Sigmoid colon (tissue), 7 donors: ENCODE measurements around the gene SPARC. TPM values are rescaled to one million over a fixed set of nuclear protein-coding genes. Genes with fewer than 3 reads are reported as not detected.

Source experiments
- DNase-seq: peaks from one replicate; pipeline ENCODE4 v3.0.0-alpha.2; 2019
- H3K27ac ChIP-seq, 4 donors: fragments of 200-600 bp; sonication (generic); one replicate each; pipeline ENCODE4 v1.5.1; 2016 to 2019; ENCODE audit warnings: mild to moderate bottlenecking in 1 of 4
- H3K27me3 ChIP-seq, 3 donors: fragments of 200-600 bp; sonication (generic); one replicate each; pipeline ENCODE4 v1.5.1; 2019; ENCODE audit warnings: mild to moderate bottlenecking in 1 of 3
- H3K36me3 ChIP-seq, 4 donors: fragments of 200-600 bp; sonication (generic); one replicate each; pipeline ENCODE4 v1.5.1; 2016 to 2019
- H3K4me1 ChIP-seq, 4 donors: fragments of 200-600 bp; sonication (generic); one replicate each; pipeline ENCODE4 v1.5.1; 2017 to 2019
- H3K4me3 ChIP-seq, 4 donors: fragments of 200-600 bp; sonication (generic); one replicate each; pipeline ENCODE4 v1.5.1; 2017 to 2019; ENCODE audit warnings: mild to moderate bottlenecking in 2 of 4, moderate library complexity in 1 of 4
- H3K9me3 ChIP-seq, 4 donors: fragments of 200-600 bp in 3 of 4; sonication (generic) in 3 of 4; one replicate each; pipeline versions ENCODE4 v1.5.1 to v1.6.1; 2013 to 2019
- EP300 ChIP-seq, 4 donors: sonication (generic); formaldehyde crosslinking; IDR thresholded peaks; one replicate each; pipeline ENCODE4 v1.6.1; 2017; ENCODE audit warnings: antibody characterized with exemption in 4 of 4
- POLR2A ChIP-seq, 2 donors: fragments of 450-650 bp; IDR thresholded peaks; one replicate each; pipeline ENCODE4 v1.6.1; 2016; ENCODE audit warnings: antibody characterized with exemption in 2 of 2, mild to moderate bottlenecking in 2 of 2, moderate library complexity in 2 of 2
- POLR2AphosphoS5 ChIP-seq, 4 donors: sonication (generic); formaldehyde crosslinking; IDR thresholded peaks; one replicate each; pipeline ENCODE4 v1.6.1; 2017; ENCODE audit warnings: antibody characterized with exemption in 4 of 4
- WGBS, 2 donors: extraction: QIAGEN DNeasy Blood & Tissue Kit; methylation state at CpG; one replicate each; pipeline ENCODE4 v1.1.7; 2013; 5-methylcytosine and 5-hydroxymethylcytosine counted together
- intact Hi-C: fragments of 100-400 bp; cut with DNase I; formaldehyde crosslinking; loops from one replicate; pipeline ENCODE4 v1.15.1; 2023
- polyA plus RNA-seq, 3 donors: library from polyadenylated mRNA; stranded (reverse); fragments of 200-250 nt; gene quantifications; one replicate each; pipeline ENCODE4 v1.2.3, GENCODE V29; 2013
- total RNA-seq, 4 donors: library from RNA; depleted of rRNA; stranded (reverse); fragments of >200 nt; gene quantifications; one replicate each; pipeline ENCODE4 v1.1.0, GENCODE V29; 2016
- TF ChIP-seq, protein P1 (sequence below), 4 experiments: fragments of 450-650 bp in 3 of 4; fragments of 200-600 bp in 1 of 4; IDR thresholded peaks; one replicate each; pipeline ENCODE4 v1.5.1; 2016 to 2019; ENCODE audit warnings: antibody characterized with exemption in 4 of 4, mild to moderate bottlenecking in 3 of 4, moderate library complexity in 2 of 4
- donor health status: healthy with polysubstance abuse.
- donor health status: Bipolar disorder and iron deficiency.
- donor health status: healthy.

Gene SPARC
- total and polyA plus RNA-seq, 7 donors, result 47.6 to 821 (median 272) TPM

DNA sequence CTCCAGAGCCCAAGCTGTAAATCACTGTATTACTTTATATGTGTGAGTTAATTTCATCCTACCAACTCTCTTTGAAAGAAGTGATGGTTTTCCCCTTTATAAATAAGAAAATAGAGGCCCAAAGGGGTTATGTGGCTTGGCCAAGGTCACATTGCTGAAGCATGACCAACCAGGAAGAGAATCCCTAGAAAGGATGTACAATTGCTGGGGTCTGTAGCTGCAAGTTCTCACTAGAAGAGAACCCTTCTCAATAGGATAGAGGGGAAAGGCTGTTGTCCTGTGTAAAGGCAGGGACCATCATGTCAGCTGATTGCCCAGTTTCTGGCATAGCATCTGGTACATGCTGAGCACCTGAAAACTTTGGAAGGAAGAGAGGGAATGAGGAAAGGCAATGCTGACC is 56.6 kb downstream of the SPARC start:
- intact Hi-C loops, result no loop called here
- DNase-seq, result no peak
- H3K9me3 ChIP-seq, result no peaks in the 10 kb centered on the region

DNA sequence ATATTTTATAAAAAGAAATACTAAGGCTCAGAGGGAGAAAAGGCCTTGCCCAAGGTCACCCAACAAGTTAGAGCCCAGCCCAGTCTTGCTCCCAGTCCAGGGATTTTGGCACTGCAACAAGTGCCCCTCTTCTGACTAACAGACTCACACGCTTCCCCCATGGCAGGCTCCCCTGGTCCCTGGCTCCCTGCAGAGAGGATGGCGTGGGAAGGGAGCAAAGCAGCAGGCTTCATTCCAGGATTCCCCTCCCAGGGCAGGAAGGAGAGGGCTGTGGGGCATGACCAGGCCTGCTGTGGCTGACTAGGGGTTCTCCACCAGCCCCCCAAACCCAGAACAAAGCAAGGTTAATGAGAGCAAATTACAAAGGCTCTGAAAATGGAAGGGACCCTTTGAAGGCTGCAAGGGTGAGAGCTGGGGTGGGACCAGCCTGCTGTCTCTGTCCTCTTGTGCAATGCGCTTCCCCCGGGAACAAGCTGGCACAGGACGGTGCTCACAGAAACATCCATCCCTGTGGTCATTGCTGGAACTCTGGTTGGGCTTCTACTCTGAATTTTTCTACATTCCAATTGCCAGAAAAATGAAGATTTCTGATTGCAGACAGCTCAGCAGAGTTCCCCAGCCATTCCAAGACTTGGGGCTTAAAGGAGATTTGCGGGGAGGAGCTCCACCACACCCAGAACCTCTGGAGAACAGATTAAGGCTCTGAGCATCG is 58.4 kb downstream of the SPARC start:
- Histone ChIP-seq H3K9me3 (no peaks in the 10 kb centered on the region), H3K27ac (no peak overlapping the region), H3K27me3 (no peaks in the 10 kb centered on the region), H3K36me3 (no peaks in the 10 kb centered on the region), H3K4me3 (no peak overlapping the region), H3K4me1 (no peaks in the 10 kb centered on the region)
- 83 to 84% methylated on average over 7 of the region's 7 CpGs for WGBS, 2 donors
- no peak for TF ChIP-seq POLR2A (IDR thresholded peaks at IDR 0.05)
- no peak for TF ChIP-seq POLR2AphosphoS5 (IDR thresholded peaks at IDR 0.05)
- TF ChIP-seq EP300 (IDR thresholded peaks at IDR 0.05), result no peak
- TF ChIP-seq, protein P1, sequence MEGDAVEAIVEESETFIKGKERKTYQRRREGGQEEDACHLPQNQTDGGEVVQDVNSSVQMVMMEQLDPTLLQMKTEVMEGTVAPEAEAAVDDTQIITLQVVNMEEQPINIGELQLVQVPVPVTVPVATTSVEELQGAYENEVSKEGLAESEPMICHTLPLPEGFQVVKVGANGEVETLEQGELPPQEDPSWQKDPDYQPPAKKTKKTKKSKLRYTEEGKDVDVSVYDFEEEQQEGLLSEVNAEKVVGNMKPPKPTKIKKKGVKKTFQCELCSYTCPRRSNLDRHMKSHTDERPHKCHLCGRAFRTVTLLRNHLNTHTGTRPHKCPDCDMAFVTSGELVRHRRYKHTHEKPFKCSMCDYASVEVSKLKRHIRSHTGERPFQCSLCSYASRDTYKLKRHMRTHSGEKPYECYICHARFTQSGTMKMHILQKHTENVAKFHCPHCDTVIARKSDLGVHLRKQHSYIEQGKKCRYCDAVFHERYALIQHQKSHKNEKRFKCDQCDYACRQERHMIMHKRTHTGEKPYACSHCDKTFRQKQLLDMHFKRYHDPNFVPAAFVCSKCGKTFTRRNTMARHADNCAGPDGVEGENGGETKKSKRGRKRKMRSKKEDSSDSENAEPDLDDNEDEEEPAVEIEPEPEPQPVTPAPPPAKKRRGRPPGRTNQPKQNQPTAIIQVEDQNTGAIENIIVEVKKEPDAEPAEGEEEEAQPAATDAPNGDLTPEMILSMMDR (IDR thresholded peaks at IDR 0.05), result no peak
- no peak for DNase-seq
- intact Hi-C loops, result no loop called here

More for the DNA sequence above, 56.6 kb downstream of the SPARC start:
- TF ChIP-seq, protein P1 (IDR thresholded peaks at IDR 0.05), result no peak
- TF ChIP-seq POLR2AphosphoS5 (IDR thresholded peaks at IDR 0.05), result no peak
- TF ChIP-seq POLR2A (IDR thresholded peaks at IDR 0.05), result no peak
- TF ChIP-seq EP300 (IDR thresholded peaks at IDR 0.05), result no peak
- H3K27me3 ChIP-seq, result no peaks in the 10 kb centered on the region
- H3K36me3 ChIP-seq, result no peaks in the 10 kb centered on the region
- H3K4me1 ChIP-seq, result no peaks in the 10 kb centered on the region
- no peak overlapping the region for H3K4me3 ChIP-seq
- no peak overlapping the region for H3K27ac ChIP-seq

GRCh38 chr5:151627650-151628049 is 59.1 kb downstream of the SPARC start:
- Histone ChIP-seq H3K4me1 (no peaks in the 10 kb centered on the region), H3K4me3 (no peak overlapping the region), H3K9me3 (no peaks in the 10 kb centered on the region), H3K27me3 (no peaks in the 10 kb centered on the region), H3K36me3 (no peaks in the 10 kb centered on the region), H3K27ac (no peak overlapping the region)
- intact Hi-C loops, result no loop called here
- no peak for DNase-seq
- TF ChIP-seq, protein P1 (IDR thresholded peaks at IDR 0.05), result no peak
- WGBS, 2 donors, result 81 to 90% methylated on average over 6 of the region's 6 CpGs

DNA sequence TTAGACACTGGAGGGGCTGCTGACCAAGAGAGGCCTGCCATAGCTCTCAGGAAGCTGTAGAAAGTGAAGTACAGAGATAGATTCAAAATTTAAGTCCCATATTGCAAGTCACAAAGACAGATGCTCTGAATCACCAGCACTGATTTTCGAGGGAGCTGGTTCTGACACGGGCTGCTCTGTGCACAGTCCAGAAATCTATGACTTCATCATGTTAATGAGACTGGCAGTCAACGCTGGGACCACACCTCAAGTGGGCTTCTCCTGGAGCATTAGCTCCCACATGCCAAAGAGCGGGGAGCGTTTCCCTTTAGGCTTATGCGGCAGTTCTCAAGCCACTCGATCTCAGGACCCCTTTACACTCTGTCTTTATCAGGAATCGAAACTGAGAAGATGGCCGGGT is 61.4 kb downstream of the SPARC start:
- H3K4me3 ChIP-seq, result no peak overlapping the region
- no peak for TF ChIP-seq POLR2A (IDR thresholded peaks at IDR 0.05)
- TF ChIP-seq, protein P1 (IDR thresholded peaks at IDR 0.05), result no peak
- no peak for TF ChIP-seq POLR2AphosphoS5 (IDR thresholded peaks at IDR 0.05)
- TF ChIP-seq EP300 (IDR thresholded peaks at IDR 0.05), result no peak
- WGBS, 2 donors, result 80 to 90% methylated on average over 9 of the region's 9 CpGs
- no peaks in the 10 kb centered on the region for H3K4me1 ChIP-seq
- no peak overlapping the region for H3K27ac ChIP-seq
- H3K9me3 ChIP-seq, result no peaks in the 10 kb centered on the region
- peaks cover 0 to 9% (median 0%) of the 10 kb centered on the region in 3 donors for H3K27me3 ChIP-seq
- intact Hi-C loops, result no loop called here
- no peak for DNase-seq
- H3K36me3 ChIP-seq, result no peaks in the 10 kb centered on the region

- Histone ChIP-seq H3K4me3 (no peak overlapping the region), H3K27me3 (peaks cover 0 to 9% (median 0%) of the 10 kb centered on the region in 3 donors), H3K27ac (no peak overlapping the region), H3K4me1 (no peaks in the 10 kb centered on the region), H3K36me3 (no peaks in the 10 kb centered on the region), H3K9me3 (no peaks in the 10 kb centered on the region)
- intact Hi-C loops, result no loop called here
- no peak for DNase-seq
- no peak for TF ChIP-seq POLR2A (IDR thresholded peaks at IDR 0.05)
- TF ChIP-seq EP300 (IDR thresholded peaks at IDR 0.05), result no peak
- WGBS, 2 donors, result 81% methylated on average over 8 of the region's 8 CpGs
These were observed 62.2 kb downstream of the SPARC start for GRCh38 chr5:151624476-151624875.
